Stimulated activated CD4-positive, alpha-beta T cell treated with anti-CD3 and anti-CD28 coated beads, Interleukin-12 subunit alpha, Interleukin-12 subunit beta, amount 100 ng/mL, for 48 hours (primary cell): ENCODE results near the gene RPS6KL1.

Experiments
- DNase-seq, 3 donors: peaks; one replicate each; pipeline ENCODE4 v3.0.0-alpha.2; 2020; ENCODE audit warnings: low read depth in 2 of 3, low spot score in 1 of 3

RPS6KL1 gene

GRCh38 chr14:74891870-74892269 is 31.2 kb downstream of the RPS6KL1 start:
- no peak for DNase-seq

DNA sequence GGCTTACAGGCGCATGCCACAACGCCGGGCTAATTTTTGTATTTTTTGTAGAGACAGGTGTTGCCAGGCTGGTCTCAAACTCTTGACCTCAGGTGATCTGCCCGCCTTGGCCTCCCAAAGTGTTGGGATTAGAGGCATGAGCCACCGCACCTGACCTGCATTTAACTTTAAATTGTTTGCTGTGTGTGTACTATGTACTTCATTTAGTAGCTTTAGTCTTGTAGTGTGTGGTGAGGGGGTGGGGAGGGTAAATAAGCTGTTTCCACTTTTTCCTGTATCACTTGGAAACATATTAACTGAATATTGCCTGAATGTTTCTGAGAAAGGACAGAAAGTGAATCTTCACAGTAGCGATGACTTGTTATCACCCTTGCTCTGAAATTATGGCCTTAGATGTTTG is 32.8 kb downstream of the RPS6KL1 start:
- DNase-seq, result no peak

GRCh38 chr14:74888164-74889158 is 34.6 kb downstream of the RPS6KL1 start:
- DNase-seq, result no peak

GRCh38 chr14:74886001-74886400 is 37.1 kb downstream of the RPS6KL1 start:
- no peak for DNase-seq

DNA sequence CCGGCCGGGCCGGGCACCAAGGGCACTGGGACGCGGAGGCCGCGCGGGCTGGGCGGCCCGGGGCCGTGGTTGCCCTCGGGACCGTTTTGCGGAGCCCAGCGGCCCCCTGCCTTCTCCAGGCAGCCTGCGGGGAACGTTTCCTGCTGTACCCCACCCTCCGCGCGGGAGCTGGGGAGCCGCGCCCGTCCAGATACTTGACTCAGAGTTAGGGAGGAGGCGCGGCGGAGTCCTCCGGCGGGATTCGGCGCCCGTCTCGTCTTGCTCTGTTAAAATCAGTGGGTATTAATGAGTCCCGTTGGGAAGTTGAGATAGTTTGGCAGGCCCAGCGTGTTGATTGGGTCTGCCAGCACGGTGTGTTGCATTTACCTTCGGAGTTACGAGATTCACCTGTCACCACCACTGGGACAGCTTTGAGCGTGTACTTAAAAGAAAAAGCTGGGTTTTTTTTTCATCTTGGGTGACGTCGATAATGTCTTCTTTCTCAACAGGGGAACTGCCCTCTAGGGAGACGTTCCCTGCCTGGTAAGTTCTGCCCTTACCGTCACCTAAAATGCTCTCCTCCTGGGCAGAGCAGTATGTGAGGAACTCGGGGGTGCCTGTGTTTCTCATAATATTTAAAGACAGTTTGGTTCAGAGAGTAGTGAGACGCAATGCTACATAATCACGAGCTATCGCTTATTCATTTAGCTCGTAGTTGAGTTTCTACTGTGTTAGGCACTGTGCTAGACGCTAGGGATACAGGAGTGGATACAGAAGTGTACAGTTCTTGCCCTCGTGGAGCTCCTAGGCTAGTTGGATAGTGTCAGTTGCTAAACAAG is 40.7 kb downstream of the RPS6KL1 start:
- peak in 2 of 3 donors; percentile 34 to 37 for DNase-seq

DNA sequence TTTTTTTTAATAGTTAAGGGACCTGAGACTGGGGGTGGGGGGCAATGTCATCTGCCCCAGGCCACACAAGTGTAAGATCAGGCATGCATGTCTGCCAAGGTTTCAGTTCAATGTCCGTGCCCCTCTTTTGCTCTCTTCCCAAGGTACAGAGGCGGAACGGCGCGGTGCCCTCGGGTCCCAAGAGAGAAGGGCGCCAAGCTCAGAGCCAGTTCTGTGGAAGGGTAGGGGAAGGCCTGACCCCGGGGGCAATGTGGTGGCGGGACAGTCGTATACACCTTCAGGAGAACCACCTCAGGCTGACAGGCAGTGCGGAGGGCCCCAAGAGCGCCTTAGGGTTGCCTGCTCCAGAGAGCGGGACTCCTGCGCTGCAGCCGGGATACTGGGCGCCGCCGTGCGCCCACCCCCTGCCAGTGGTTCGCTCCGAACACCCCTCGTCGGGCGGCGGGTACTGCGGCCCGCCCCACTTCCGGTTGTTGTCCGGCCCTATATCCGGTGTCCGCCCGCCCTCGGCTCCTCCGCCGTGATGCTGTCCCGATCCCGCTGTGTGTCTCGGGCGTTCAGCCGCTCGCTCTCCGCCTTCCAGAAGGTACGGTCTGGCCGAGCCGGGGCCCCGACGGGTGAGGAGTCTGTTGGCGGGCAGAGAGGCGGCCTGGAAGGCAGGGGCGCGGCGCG is 41.5 kb downstream of the RPS6KL1 start, which contains the start of gene DLST:
Gene DLST, plus strand, starts transcription at position 486 of the 672 bp plus-strand sequence. Its CDS starts 38 bp downstream, at position 524.
- peak; percentile 79 to 89 (median 87) for DNase-seq

DNA sequence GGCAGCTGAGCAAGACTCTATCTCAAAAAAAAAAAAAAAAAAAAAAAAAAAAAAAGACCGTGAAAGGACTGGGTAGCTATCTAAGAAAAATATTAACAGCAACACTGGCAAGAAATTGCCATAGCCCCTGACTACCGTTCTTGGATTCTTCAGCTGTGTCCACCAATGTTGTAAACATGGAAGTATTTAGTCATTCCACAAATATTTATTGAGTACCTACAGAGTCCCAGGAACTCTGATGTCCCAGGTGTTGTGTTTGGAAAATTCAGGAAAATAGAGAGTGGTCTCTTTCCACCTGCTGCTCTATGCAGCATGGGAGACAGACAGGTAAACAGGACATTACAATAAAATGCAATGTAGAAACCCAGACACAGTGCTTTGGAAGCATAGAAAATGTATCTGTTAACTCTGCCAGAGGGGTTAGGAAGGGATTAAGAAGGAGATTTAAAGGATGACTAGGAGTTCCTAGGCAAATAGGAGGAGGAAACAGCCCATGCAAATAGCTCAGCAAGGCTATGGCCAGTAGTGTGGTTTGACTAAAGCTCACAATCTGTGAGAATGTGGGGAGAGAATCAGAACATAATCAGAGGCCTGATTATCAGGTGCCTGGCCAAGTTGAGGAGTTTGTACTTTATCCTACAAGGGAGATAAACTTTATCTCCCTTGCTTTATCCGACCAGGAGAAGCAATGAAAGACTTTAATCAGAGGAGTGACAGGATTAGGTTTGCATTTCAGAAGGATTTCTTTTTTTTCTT is 43.5 kb downstream of the RPS6KL1 start:
- no peak for DNase-seq

DNA sequence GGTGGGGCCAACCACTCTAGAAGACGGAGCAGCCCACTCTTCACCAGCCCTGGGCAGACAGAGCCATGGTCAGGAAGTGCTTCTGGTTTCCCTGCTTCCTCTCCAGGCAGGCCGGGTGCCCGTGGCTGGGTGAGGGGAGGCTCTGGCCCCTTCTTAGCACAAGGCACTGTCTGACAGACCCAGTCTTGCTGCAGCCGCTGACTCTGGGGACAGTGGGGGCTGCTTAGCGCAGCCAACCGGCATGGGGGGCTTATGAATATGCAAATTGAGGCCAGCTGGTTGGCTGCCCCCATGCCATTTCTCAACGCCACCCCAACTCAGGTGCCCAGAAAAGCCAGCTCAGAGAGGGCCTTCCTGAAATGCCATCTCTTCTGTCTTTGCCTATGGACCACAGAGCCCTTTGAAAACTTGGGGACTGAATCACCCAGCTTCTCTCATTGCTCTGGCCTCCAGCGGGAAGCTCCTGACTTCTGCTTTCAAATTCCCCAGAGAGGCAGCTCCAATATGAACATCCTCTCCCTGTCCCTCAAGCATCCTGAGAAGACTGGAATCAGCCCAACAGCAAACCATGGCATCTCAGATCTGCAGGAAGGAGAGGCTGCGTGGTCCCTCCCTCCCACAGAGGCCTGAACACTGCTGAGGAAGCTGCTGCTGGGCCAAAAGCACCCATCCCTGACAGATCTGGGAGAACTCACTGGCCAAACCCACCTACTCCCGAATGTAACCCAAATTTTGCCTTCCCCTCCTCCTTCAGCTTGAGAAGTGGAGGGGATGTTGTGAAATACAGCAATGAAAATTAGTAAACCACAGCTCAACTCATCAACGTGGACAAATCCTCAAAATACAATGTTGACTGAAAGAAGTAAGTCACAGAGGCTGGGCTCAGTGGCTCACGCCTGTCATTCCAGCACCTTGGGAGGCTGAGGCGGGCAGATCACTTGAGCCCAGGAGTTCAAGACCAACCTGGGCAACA is 46.8 kb downstream of the RPS6KL1 start, which contains the start of gene PROX2:
Gene PROX2, minus strand, starts transcription at position 205 of the 973 bp plus-strand sequence. CDS start 12,311 bp downstream, outside the sequence.
- DNase-seq, result no peak

DNA sequence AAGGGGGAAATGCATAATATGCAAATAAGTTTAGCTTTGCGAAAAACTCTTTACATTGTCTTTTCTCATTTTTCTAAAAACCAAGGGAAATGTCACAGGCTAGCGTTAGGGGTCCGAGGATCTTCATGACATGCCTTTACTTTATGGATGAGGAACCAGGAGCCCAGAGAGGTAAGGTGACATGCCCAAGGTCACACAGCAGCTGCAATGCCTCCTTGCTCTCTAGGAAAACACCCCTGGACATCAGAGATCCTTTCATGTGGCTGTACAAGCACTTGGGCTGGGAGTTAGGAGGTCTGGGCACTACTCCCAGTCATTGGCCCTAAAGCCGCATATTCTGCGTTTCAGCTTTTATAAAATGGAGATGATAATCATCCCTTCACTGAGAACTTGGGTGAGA is 47.9 kb downstream of the RPS6KL1 start:
- DNase-seq, result no peak

DNA sequence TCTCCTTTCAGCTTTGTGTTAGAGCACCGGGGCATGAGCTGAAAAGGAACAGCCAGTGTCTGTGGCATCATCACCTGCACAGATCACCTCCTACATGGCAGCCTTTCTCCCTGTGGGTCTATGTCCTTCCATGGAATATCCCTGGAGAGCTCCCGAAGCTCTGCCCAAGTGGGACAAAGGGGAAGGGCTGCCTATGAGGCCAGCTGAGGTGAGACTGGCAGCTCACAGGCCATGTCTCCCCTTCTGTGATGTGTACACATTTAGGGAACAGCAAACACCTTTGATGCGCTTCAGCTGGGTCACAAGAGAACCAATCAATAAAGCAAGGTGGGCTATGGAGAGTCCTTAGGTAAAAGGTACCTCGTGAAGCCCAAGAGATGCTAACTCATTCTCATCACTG is 51.2 kb downstream of the RPS6KL1 start:
- DNase-seq, result no peak

DNA sequence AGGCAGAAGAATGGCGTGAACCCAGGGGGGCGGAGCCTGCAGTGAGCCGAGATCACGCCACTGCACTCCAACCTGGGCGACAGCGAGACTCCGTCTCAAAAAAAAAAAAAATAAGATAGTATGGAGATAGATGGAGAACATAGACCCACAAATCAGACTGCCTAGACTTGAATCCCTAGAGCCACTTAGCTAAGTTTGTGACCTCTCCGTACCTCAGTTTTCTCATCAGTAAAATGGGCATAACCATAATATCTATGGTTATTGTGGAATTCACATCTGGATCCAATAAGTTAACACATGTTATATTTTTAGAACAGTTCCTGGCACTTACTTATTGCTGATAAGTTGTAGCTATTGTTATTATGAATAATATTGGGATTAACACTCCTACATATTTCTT is 54.3 kb downstream of the RPS6KL1 start:
- no peak for DNase-seq

- peak in 2 of 3 donors; percentile 43 to 44 for DNase-seq
Measured at GRCh38 chr14:74867673-74868072, 55.4 kb downstream of the RPS6KL1 start.

GRCh38 chr14:74866708-74867389 is 56.2 kb downstream of the RPS6KL1 start:
- no peak for DNase-seq

DNA sequence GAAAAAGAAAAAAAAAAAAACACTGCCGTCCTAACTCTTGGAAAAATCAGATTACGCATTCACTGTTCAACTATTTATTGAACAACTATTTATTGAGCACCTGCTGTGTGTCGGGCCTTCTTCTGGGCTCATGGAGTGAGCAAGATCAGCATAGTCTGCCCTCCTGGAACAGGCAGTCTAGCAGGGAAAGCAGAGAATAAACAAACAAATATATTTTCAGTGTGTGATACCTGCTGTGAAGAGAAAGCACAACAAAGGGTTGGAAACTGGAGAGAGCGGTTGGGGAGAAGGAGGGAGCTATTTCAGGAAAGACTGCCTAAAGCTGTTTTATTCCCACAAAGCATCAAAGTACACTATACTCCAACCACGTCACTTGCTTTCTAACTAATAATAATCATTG is 57.9 kb downstream of the RPS6KL1 start:
- no peak for DNase-seq

GRCh38 chr14:74864198-74864597 is 58.9 kb downstream of the RPS6KL1 start:
- DNase-seq, result no peak

- DNase-seq, result no peak
Measured at GRCh38 chr14:74863274-74863673, 59.8 kb downstream of the RPS6KL1 start.

- no peak for DNase-seq
Measured at GRCh38 chr14:74861734-74862090, 61.3 kb downstream of the RPS6KL1 start.

DNA sequence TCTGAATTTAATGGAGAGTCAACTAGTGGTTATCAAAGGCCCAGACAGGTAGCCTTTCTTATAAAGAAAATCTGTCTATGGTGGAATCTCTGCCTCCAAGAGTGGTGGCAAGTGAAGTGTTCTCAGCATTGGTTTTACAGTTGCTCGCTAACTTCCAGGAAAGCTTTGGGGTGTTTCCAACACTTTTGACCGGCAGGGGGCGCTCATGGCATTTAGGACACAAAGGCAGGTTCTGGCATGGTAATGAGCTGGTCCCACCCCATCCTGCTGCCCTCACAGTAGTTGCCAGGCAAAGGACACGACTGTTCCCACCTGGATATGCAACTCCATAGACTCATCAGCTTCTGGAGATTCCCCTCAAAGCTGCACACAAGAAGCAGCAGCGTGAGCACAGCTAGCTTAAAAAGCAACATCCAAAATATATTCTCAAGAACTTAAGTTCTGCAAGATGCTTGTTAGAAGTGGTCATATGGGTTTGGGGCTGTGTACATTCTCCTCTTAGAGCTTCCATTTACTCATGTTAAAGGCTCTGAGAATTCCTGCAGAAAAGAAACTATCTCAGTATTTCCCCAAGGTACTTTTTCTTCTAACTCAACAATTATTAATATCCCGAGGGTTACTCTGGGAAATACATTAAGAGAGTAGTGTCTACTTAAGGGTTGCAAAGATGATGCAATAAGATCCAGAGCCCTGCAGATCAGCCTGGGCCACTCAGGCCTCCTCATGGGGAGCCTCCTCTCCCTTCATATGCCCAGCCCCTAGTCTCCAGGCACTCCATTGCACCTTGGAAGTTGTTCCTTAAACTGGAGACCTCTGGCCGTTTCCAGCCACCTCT is 61.9 kb downstream of the RPS6KL1 start:
- DNase-seq, result peak; percentile 82 to 98 (median 86)
